Measurements from ENCODE around the gene ZNF37A.
"Not testable (repeated sequence)": the region's sequence is repeated elsewhere in the genome, so short reads cannot be mapped to it uniquely, and the experiment has no call there.

The ZNF37A gene

DNA sequence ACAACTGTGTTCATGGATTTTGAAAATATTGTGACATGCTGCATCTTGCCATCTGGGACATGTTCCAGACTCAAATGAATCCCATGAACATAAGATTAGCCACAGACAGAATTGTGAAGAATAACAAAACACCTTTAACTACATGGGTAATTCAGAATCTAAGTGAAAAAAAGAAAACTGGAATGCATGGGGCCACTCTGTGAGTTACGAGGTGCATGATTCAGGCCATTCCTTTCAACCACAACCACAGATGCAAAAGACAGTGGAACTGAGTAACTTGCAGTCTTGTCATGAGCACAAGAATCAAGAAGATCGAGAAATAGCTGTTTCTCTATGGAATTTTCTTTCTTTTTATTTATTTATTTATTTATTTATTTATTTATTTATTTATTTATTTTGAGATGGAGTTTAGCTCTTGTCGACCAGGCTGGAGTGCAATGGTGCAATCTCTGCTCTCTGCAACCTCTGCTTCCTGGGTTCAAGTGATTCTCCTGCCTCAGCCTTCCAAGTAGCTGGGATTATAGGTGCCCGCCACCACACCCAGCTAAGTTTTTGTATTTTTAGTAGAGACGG is 56.8 kb downstream of the ZNF37A start:
- not testable (repeated sequence) for DNase-seq

- no peak for DNase-seq
Measured at GRCh38 chr10:38156416-38157269, 62.5 kb downstream of the ZNF37A start.

- DNase-seq: no peak
Measured at GRCh38 chr10:38157270-38157685, 63.1 kb downstream of the ZNF37A start.

DNA sequence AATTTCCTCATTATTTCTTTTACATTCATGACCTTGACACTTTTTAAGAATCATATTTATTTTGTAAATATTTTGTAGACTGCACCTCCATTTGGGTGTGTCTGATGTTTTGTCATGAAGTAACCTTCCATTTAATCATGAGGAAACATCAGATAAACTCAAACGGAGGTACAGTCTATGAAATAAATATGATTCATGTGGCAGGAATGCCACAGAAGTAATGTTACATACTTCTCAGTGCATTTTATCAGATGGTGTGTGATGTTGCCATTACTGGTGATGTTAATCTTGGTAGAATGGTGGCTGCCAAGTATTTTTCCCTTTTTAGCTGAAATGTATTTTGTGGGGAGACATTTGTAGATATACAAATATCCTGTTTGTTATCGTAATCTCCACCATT is 64.9 kb downstream of the ZNF37A start:
- no peak for DNase-seq

DNA sequence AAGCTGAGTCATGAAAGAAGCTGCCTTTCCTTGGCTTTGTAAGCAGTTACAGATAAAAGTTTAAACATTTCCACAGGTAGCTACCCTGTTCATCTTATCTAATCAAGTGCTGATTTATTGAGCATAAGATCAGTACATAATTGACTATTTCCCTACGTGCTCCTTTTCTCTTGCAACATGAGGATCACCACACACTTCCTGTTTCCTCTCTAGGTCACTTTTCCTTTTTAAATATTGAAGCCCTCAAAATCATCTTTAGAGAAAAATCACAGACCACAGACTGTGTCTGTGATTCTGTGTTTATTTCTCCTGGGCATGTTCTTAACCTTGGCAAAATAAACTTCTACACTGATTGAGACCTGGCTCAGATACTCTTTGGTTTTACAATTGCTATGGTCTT is 69.5 kb downstream of the ZNF37A start:
- no peak for DNase-seq

- DNase-seq: no peak
Measured at GRCh38 chr10:38174336-38174735, 80.2 kb downstream of the ZNF37A start.

DNA sequence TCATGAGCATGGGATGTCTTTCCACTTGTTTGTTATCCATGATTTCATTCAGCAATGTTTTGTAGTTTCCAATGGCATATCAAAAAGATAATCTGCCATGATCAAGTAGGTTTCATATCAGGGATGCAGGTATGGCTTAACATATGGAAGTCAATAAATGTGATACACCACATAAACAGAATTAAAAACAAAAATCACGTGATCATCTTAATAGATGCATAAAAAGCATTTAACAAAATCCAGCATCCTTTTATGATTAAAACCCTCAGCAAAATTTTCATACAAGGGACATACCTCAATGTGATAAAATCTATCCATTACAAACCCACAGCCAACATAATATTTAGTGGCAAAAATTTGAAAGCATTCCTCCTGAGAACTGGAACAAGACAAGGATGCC is 90.3 kb downstream of the ZNF37A start:
- no peak for DNase-seq
